Activated CD8-positive, alpha-beta memory T cell treated with anti-CD3 and anti-CD28 coated beads for 1 hour (primary cell): ENCODE data around the gene TGFBR3.

ENCODE experiments used
- DNase-seq, 2 donors: peaks; one replicate each; pipeline ENCODE4 v3.0.0-alpha.2; 2020; ENCODE audit warnings: low read depth in 1 of 2; ENCODE audit errors: extremely low read depth in 1 of 2

The TGFBR3 gene

GRCh38 chr1:91783423-91784170 is 102.4 kb downstream of the TGFBR3 start:
- DNase-seq: no peak

DNA sequence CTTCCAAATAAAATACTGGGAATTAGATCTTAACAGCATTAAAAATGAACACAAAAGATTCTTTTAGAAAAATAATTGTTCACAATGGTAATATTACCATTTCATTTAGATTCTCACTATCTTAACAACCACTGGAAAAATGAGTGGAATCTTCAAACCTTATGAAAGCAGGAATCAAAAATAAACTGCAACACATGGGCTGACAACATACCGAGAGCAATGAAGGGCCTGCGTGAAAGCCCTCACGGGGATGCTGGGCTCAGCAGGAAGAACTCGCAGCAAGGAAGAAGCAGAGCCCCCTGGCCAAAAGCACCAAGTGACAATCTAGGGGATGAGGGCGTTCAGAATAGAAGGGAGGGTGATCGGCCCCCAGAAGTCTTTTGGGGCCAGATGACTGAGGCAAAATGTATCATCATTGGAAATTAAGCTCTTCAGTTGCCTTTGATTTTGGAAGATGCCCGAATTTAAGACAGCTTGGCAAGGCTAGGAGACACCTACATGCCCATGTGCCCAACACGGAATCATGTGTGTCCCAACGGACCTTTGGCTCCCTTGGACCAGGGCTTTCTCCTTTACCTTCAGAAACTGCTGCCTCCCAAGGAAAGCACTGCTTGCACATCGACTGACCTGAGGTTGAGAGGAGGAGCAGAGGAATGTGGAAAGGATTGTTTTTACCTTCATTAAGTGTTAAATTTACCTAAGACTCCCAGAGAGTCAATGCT is 103.9 kb downstream of the TGFBR3 start:
- DNase-seq: no peak

DNA sequence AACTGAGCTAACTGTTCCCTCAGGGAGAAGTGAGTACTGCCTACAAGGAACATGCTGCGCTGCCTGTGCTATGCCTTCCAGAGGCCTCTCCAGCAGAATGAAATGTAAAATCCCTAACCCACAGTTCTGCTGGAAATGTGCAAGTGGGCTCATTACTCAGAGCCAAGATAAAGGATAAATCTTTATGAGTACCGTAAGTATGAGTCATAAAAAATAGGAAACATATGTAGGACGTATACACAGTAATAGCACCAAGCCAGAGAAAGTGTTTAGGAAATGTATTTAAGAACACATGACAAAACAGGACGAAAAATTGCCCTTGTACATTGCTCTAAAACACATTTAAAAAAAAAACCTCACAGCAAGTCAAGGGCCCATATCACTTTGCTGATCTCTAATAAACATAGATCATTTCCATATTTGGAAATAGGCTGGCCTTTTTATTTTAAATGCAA is 104.6 kb downstream of the TGFBR3 start:
- no peak for DNase-seq

- no peak for DNase-seq
These were observed 106.4 kb downstream of the TGFBR3 start for GRCh38 chr1:91779548-91780021.

DNA sequence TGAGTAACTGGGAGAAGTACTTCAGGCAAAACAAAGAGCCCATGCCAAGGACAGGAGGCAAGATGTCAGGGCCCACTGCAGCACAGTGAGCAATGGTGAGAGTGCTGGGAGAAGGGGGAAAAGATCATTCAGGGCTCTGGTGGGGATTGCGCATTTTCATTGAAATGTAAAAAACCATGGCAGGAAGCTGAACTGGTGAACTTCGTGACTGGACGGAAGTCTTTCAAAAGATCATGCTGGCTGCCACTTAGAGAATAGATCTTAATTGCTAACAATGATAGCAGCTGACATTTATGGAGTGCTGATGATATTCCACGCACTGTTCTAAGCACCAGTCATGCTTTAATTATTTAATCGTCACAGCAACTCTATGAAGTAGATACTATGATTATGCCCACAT is 107.0 kb downstream of the TGFBR3 start:
- no peak for DNase-seq

- no peak for DNase-seq
These were observed 108.2 kb downstream of the TGFBR3 start for GRCh38 chr1:91777630-91778300.

- DNase-seq: no peak
These were observed 108.8 kb downstream of the TGFBR3 start for GRCh38 chr1:91777196-91777595.

DNA sequence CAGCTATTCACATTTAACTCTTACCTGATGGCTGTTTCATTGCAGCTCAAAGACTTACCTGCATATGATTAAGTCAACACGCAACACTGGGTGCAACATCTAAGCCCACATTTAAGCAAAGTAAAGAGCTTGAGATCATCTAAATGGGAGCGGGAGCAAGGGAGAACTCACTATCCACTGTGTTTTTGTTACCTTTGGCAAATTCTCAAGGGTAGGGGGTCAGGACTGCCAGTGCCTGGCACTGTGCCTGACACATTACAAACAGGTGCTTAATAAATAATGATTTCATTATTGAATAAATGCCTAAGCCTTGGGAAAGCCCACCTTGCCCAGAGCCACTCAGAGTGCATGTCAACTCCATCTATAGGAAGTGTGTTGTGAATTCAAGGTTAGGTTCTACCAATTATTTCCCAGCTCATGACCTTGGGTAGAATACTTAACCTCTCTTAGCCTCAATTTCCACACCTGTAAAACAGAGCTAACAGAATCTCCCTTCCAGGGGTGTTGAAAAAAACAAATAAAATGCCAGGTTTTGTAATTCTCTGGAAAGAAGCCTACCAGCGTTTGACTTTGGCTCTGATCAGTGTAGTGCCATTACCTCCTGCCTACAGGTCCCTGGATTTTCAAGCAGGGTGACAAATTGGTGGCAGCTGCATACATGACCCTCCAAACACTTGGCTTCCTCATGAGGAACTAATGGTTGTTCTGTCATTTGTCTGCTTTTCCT is 109.7 kb downstream of the TGFBR3 start:
- no peak for DNase-seq

DNA sequence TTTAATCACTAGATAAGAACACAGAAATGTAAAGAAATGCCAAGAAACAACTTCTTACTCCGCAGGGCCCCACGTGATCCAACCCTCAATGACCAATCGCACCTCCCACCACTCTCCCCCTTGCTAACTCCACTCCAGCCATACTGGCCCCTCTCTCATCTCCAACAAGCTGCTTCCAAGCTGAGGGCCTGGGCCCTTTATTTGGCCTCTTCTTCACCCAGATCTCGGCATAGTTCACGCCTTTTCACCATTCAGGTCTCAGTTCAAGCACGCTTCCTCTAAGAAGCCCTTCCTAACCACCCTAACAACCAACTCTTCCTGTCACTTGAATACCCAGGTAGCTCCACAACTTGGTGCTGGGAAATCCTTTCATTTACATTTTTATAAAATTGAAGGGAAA is 110.7 kb downstream of the TGFBR3 start:
- DNase-seq: no peak

GRCh38 chr1:91774520-91775203 is 111.3 kb downstream of the TGFBR3 start:
- DNase-seq: no peak

GRCh38 chr1:91771717-91772116 is 114.2 kb downstream of the TGFBR3 start:
- DNase-seq: no peak

GRCh38 chr1:91770667-91771268 is 115.2 kb downstream of the TGFBR3 start:
- no peak for DNase-seq

- no peak for DNase-seq
These were observed 116.2 kb downstream of the TGFBR3 start for GRCh38 chr1:91769742-91770141.

DNA sequence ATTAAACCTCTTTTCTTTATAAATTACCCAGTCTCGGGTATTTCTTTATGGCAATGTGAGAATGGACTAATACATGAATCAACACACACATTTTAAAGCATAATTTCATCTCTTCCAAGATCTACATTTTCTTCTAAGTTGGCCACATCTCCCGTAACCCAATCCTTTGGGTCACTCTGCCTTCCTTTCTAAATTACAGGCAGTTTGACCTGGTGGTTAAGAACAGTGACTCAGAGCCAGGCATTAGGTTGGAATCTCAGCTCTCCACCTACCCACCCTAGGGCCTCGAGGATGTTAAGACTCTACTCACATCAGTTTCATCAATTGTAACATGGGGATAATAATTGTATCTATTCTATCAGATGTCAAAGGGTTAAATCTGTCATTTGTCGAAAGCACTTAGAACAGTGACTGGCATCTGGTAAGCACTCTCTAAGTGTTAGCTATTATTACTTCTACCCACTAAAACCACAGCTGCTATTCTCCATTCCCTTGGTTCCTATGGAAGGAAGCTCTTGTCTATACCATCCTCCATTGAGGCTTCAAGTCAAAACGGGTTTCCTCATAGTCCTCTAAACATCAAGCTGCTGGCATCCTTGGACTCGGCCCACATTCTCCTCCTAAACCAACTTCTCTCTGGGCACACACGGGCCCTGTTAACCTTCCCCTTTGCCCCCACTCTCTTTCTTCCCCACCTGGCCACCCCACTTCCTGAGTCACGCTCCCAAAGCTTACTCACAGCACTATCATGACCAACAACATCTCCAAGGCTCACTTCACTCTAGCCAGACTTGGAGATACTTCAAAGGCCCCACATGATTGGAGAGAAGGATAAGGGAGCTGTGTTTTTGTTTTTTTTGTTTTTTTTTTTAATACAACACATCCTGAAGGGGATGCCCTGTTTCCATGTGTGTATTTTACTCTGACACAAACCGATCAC is 116.9 kb downstream of the TGFBR3 start:
- DNase-seq: no peak

DNA sequence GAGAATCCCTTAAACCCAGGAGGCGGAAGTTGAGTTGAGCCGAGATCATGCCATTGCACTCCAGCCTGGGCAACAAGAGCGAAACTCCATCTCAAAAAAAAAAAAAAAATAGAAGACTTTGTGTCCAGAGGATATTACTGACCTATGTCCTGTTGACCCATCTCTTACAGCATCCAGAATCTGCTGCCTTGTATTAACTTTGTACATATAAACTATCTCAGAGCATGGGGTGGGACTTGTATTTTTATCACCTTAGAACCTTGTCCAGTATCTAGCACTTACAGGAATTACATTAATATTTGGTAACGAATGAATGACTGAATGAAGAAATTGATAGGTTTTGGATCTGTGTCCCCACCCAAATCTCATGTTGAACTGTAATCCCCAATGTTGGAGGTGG is 117.8 kb downstream of the TGFBR3 start:
- no peak for DNase-seq

- DNase-seq: no peak
These were observed 119.1 kb downstream of the TGFBR3 start for GRCh38 chr1:91766883-91767282.

- DNase-seq: no peak
These were observed 120.0 kb downstream of the TGFBR3 start for GRCh38 chr1:91765880-91766443.

GRCh38 chr1:91765293-91765692 is 120.7 kb downstream of the TGFBR3 start:
- DNase-seq: no peak
